Tibial artery (tissue), 4 donors: ENCODE data around the gene GAA.

ENCODE experiments used
- DNase-seq, 2 donors: peaks; one replicate each; pipeline ENCODE4 v3.0.0-alpha.2; 2019
- H3K27ac ChIP-seq, 2 donors: fragments of 200-600 bp; sonication (generic) in 1 of 2; 1 replicate in 1 of 2; 2 replicates in 1 of 2; pipeline ENCODE4 v1.5.1; 2018 to 2019; ENCODE audit warnings: mild to moderate bottlenecking in 1 of 2
- H3K27me3 ChIP-seq, 2 donors: fragments of 200-600 bp; sonication (generic) in 1 of 2; one replicate each; pipeline versions ENCODE4 v1.5.1 to v1.6.0; 2016 to 2019
- H3K36me3 ChIP-seq, 3 donors: fragments of 200-600 bp; sonication (generic) in 2 of 3; one replicate each; pipeline ENCODE4 v1.5.1; 2016 to 2019; ENCODE audit warnings: mild to moderate bottlenecking in 2 of 3
- H3K4me1 ChIP-seq, 4 donors: fragments of 200-600 bp; sonication (generic) in 2 of 4; 1 replicate in 3 of 4; 2 replicates in 1 of 4; pipeline ENCODE4 v1.5.1; 2016 to 2019
- H3K4me3 ChIP-seq, 2 donors: fragments of 200-600 bp; sonication (generic) in 1 of 2; 1 replicate in 1 of 2; 2 replicates in 1 of 2; pipeline ENCODE4 v1.5.1; 2018 to 2019; ENCODE audit warnings: mild to moderate bottlenecking in 2 of 2
- H3K9me3 ChIP-seq, 3 donors: fragments of 200-600 bp; sonication (generic) in 1 of 3; one replicate each; pipeline ENCODE4 v1.5.1; 2016 to 2019
- intact Hi-C: fragments of 100-400 bp; cut with DNase I; formaldehyde crosslinking; loops from one replicate; pipeline ENCODE4 v1.15.0; 2023; ENCODE audit warnings: low total_unique reads
- TF ChIP-seq, protein P1 (sequence below), 2 experiments: fragments of 200-600 bp in 1 of 2; fragments of 450-650 bp in 1 of 2; IDR thresholded peaks; one replicate each; pipeline ENCODE4 v1.5.1; 2017 to 2019; ENCODE audit warnings: antibody characterized with exemption in 2 of 2, mild to moderate bottlenecking in 1 of 2, moderate library complexity in 1 of 2

The GAA gene

DNA sequence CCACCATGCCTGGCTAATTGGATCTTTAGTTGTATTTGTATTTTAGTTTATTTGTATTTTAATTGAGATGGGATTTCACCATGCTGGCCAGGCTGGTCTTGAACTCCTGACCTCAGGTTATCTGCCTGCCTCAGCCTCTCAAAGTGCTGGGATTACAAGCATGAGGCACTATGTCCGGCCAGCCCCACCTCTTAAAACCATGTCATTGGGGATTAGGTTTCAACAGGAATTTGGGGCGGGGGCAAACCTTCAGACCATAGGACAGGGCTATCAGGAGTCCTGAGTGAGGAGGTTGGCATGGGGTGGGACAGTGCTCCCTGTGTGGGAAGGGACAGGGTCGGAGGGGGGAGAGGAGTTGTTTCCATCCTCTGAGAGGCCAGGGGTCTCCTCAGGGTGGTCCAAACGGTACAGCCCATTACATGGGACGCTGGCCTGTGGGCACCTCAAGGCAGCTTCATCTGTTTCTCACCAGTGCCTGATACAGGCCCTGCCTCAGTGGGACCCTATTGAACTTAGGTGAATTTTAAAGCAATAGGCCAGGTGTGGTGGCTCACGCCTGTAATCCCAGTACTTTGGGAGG is 21.6 kb downstream of the GAA start:
- DNase-seq, result no peak
- Histone ChIP-seq H3K27me3 (peaks cover 0 to 23% of the 10 kb centered on the region in 2 donors), H3K27ac (no peak overlapping the region), H3K9me3 (no peaks in the 10 kb centered on the region), H3K36me3 (peaks cover 0 to 20% (median 6%) of the 10 kb centered on the region in 3 donors), H3K4me3 (no peak overlapping the region), H3K4me1 (peaks cover 0 to 7% (median 0%) of the 10 kb centered on the region in 4 donors)
- TF ChIP-seq, protein P1, sequence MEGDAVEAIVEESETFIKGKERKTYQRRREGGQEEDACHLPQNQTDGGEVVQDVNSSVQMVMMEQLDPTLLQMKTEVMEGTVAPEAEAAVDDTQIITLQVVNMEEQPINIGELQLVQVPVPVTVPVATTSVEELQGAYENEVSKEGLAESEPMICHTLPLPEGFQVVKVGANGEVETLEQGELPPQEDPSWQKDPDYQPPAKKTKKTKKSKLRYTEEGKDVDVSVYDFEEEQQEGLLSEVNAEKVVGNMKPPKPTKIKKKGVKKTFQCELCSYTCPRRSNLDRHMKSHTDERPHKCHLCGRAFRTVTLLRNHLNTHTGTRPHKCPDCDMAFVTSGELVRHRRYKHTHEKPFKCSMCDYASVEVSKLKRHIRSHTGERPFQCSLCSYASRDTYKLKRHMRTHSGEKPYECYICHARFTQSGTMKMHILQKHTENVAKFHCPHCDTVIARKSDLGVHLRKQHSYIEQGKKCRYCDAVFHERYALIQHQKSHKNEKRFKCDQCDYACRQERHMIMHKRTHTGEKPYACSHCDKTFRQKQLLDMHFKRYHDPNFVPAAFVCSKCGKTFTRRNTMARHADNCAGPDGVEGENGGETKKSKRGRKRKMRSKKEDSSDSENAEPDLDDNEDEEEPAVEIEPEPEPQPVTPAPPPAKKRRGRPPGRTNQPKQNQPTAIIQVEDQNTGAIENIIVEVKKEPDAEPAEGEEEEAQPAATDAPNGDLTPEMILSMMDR (IDR thresholded peaks at IDR 0.05), result no peak
- intact Hi-C loops, result no loop called here

DNA sequence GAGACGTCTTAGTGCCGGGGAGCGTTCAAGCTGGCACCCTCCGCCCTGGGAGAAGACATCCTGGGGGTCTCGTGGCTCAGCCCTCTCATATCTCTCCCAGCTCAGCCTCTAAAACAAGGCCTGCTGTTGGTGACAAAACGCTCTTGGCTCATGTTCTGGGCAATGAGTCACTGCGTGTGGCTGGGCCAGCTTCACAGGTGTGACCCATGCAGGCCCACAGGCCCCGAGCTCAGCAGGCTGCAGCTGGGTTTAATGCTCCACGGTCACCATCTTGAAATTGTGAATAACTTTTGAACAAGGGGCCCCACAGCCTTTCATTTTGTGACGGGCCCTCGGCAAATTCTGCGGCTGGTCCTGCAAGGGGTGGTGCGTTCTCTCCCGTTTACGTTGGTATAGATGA is 22.4 kb downstream of the GAA start:
- no peak for DNase-seq
- no peak overlapping the region for H3K4me3 ChIP-seq

DNA sequence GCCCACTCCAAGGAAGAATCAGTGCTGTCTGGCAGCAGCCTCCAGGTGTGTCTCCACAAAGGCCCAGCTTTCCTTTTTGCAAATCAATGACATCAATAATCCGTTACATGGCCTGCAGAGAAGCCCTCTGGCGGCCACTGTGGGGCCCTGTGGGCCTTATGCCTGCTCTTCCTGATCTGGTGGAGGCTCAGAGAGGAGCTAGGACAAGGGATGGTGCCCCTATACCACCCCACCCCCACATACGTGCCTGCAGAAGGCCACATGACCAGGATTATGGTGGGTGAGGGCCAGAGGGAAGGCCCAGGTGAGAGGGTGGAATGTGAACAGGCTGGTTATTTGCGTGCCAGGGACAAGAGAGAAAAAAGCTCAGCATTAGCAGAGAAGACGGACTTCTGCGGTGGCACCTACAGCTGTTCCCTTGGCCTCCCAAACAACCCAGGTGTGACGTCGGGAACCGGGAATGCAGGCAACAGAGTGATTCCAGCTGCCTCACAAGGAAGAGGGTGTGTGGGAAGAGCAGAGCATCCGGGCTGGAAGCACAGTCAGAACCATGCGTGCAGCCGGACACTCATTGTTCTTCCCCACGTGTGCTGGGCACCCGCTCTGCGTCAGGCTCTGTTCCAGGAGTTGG is 23.1 kb downstream of the GAA start:
- intact Hi-C loops, result no loop called here
- H3K4me1 ChIP-seq, result peaks cover 0 to 7% (median 0%) of the 10 kb centered on the region in 4 donors
- H3K36me3 ChIP-seq, result peaks cover 0 to 6% (median 0%) of the 10 kb centered on the region in 3 donors
- H3K4me3 ChIP-seq, result no peak overlapping the region
- H3K27ac ChIP-seq, result no peak overlapping the region
- peaks cover 0 to 23% of the 10 kb centered on the region in 2 donors for H3K27me3 ChIP-seq
- DNase-seq, result no peak
- TF ChIP-seq, protein P1 (IDR thresholded peaks at IDR 0.05), result no peak
- no peaks in the 10 kb centered on the region for H3K9me3 ChIP-seq

More for the DNA sequence above, 22.4 kb downstream of the GAA start:
- intact Hi-C loops, result no loop called here
- peaks cover 0 to 23% of the 10 kb centered on the region in 2 donors for H3K27me3 ChIP-seq
- H3K27ac ChIP-seq, result no peak overlapping the region
- peaks cover 0 to 13% (median 0%) of the 10 kb centered on the region in 3 donors for H3K36me3 ChIP-seq
- TF ChIP-seq, protein P1 (IDR thresholded peaks at IDR 0.05), result no peak
- H3K9me3 ChIP-seq, result no peaks in the 10 kb centered on the region
- peaks cover 0 to 7% (median 0%) of the 10 kb centered on the region in 4 donors for H3K4me1 ChIP-seq

DNA sequence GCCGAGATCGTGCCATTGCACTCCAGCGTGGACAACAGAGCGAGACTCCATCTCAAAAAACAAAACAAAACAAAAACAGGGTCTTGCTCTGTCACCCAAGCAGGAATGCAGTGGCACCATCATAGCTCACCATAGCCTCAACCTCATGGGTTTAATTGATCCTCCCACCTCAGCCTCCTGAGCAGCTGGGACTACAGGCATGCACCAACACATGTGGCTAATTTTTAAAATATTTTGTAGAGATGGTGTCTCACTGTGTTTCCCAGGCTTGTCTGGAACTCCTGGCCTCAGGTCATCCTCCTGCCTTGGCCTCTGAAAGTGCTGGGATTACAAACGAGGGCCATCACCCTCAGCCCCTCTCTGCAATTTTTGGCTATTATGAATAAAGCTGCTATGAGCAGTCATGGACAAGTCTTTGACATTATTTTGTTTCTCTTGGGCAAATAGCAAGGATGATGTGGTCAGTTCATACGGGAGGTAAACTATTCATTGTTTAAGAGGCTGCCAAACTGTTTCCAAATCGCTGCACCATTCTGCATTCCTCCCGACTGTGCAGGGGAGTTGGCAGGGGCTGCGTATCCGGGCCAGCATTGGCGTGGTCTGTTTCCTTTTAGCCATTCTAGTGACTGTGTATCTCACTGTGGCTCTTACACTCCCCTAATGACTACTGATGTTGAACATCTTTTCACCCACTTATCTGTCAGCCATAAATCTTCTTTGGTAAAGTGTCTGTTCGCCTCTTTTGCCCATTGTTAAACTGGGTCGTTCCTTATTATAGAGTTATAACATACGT is 24.5 kb downstream of the GAA start:
- H3K4me3 ChIP-seq, result no peak overlapping the region
- no peak for DNase-seq
- H3K27me3 ChIP-seq, result peaks cover 0 to 23% of the 10 kb centered on the region in 2 donors
- no peaks in the 10 kb centered on the region for H3K36me3 ChIP-seq
- H3K9me3 ChIP-seq, result no peaks in the 10 kb centered on the region
- intact Hi-C loops, result no loop called here
- H3K4me1 ChIP-seq, result peaks cover 0 to 7% (median 0%) of the 10 kb centered on the region in 4 donors
- TF ChIP-seq, protein P1 (IDR thresholded peaks at IDR 0.05), result no peak
- H3K27ac ChIP-seq, result no peak overlapping the region

DNA sequence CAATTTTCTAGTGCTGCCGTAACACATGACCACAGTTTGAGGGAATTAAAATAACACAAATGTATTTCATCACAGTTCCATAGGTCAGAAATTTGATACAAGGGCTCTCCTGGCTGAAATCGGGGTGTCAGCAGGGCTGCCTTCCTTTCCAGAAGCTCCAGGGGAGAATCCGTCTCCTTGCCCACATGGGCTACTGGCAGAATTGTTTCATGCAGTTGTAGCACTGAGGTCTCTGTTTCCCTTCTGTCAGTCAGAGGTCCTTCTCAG is 25.0 kb downstream of the GAA start:
- Histone ChIP-seq H3K9me3 (no peaks in the 10 kb centered on the region), H3K27me3 (peaks cover 0 to 23% of the 10 kb centered on the region in 2 donors), H3K36me3 (no peaks in the 10 kb centered on the region), H3K4me3 (no peak overlapping the region), H3K4me1 (peaks cover 0 to 7% (median 0%) of the 10 kb centered on the region in 4 donors), H3K27ac (no peak overlapping the region)
- DNase-seq, result no peak
- TF ChIP-seq, protein P1 (IDR thresholded peaks at IDR 0.05), result no peak
- intact Hi-C loops, result no loop called here
